ENCODE results near the gene NT5DC2.

NT5DC2 gene

DNA sequence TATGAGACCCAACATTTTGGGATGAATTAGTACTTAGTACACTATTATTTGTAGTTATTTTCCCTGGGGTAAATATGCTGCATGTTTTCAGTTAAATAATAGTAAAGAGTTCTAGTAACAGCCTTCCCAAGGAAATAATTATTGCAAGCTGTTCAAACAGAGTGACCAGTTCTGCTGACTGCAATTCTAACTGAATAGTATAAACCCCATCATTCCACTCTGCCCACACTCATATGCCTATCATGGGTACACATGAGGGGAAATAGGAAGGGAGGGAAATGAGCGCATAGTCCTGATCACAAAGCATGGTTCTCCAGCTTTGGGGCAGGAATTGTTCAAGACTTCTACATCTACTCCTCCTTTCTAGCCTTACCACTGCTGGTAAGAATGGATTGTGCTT lies 21.4 kb upstream of the NT5DC2 start:
- Histone ChIP-seq H3K9ac (ENCODE audit: low read depth, low read length, poor library complexity, severe bottlenecking) (no peak overlapping the region), H3K27me3 (ENCODE audit: insufficient read depth, low read length, poor library complexity, severe bottlenecking) (no peaks in the 10 kb centered on the region), H3F3A (ENCODE audit: low read depth) (no peaks in the 10 kb centered on the region), H3K4me1 (ENCODE audit: insufficient read depth, low read length, poor library complexity, severe bottlenecking) (no peaks in the 10 kb centered on the region), H3K9me3 (ENCODE audit: insufficient read depth, low read depth, low read length) (no peaks in the 10 kb centered on the region), H3K4me3 (ENCODE audit: low read length, poor library complexity, severe bottlenecking) (no peak overlapping the region), H3K9me2 (replicated peaks; ENCODE audit: low read depth, low read length) (no peaks in the 10 kb centered on the region), H3K4me2 (ENCODE audit: low read depth, low read length, poor library complexity, severe bottlenecking) (no peak overlapping the region), H3K36me3 (ENCODE audit: insufficient read depth, low read length) (peaks cover 80% of the 10 kb centered on the region; the same call in 1 of the 2 replicates), H2AFZ (ENCODE audit: low read length) (no peak overlapping the region), H4K20me1 (ENCODE audit: insufficient read depth, low read length, poor library complexity, severe bottlenecking) (no peaks in the 10 kb centered on the region), H3K79me2 (ENCODE audit: insufficient read depth, low read length) (no peaks in the 10 kb centered on the region)
- TF ChIP-seq CTCF (conservative IDR thresholded peaks at IDR 0.05; ENCODE audit: low read length) = no peak
- no peak for TF ChIP-seq EZH2phosphoT487 (IDR thresholded peaks at IDR 0.05; ENCODE audit: borderline replicate concordance)

- no peaks in the 10 kb centered on the region for H3K4me1 ChIP-seq (ENCODE audit: insufficient read depth, low read length, poor library complexity, severe bottlenecking)
- H3K4me3 ChIP-seq (ENCODE audit: low read length, poor library complexity, severe bottlenecking) = no peak overlapping the region
- H3K9me3 ChIP-seq (ENCODE audit: insufficient read depth, low read depth, low read length) = no peaks in the 10 kb centered on the region
- H3K4me2 ChIP-seq (ENCODE audit: low read depth, low read length, poor library complexity, severe bottlenecking) = no peak overlapping the region
- H4K20me1 ChIP-seq (ENCODE audit: insufficient read depth, low read length, poor library complexity, severe bottlenecking) = no peaks in the 10 kb centered on the region
- peaks cover 77% of the 10 kb centered on the region; the same call in 1 of the 2 replicates for H3K36me3 ChIP-seq (ENCODE audit: insufficient read depth, low read length)
- no peak overlapping the region for H2AFZ ChIP-seq (ENCODE audit: low read length)
- H3K79me2 ChIP-seq (ENCODE audit: insufficient read depth, low read length) = no peaks in the 10 kb centered on the region
- no peak overlapping the region for H3K9ac ChIP-seq (ENCODE audit: low read depth, low read length, poor library complexity, severe bottlenecking)
- H3K27me3 ChIP-seq (ENCODE audit: insufficient read depth, low read length, poor library complexity, severe bottlenecking) = no peaks in the 10 kb centered on the region
- H3F3A ChIP-seq (ENCODE audit: low read depth) = no peaks in the 10 kb centered on the region
- no peak for TF ChIP-seq EZH2phosphoT487 (IDR thresholded peaks at IDR 0.05; ENCODE audit: borderline replicate concordance)
- TF ChIP-seq CTCF (conservative IDR thresholded peaks at IDR 0.05; ENCODE audit: low read length) = no peak
- no peaks in the 10 kb centered on the region for H3K9me2 ChIP-seq (replicated peaks; ENCODE audit: low read depth, low read length)
Observed at GRCh38 chr3:52554026-52554755, 20.5 kb upstream of the NT5DC2 start.

DNA sequence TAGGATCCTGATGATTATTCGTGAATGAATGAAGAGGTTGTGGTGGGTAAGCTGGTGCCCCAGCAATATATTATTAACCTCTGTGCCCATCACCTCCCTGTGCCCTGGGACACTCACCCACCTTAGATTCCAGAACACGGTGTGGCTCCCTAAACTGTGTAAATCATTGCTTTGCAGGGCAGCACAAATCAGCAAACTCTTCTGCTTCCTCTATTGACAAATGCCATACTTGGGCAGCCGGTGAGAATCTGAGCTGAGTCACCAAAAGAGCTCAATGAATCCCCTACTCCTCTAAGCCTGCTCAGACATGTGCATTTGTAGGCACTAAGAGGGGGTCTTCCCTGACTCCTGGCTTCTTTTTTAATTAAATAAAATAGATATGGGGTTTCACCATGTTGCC lies 18.4 kb upstream of the NT5DC2 start:
- Histone ChIP-seq H3K4me2 (ENCODE audit: low read depth, low read length, poor library complexity, severe bottlenecking) (no peak overlapping the region), H3K4me3 (ENCODE audit: low read length, poor library complexity, severe bottlenecking) (no peak overlapping the region), H2AFZ (ENCODE audit: low read length) (no peak overlapping the region), H3K79me2 (ENCODE audit: insufficient read depth, low read length) (no peaks in the 10 kb centered on the region), H3K36me3 (ENCODE audit: insufficient read depth, low read length) (peaks cover 74% of the 10 kb centered on the region; the same call in 1 of the 2 replicates), H3K4me1 (ENCODE audit: insufficient read depth, low read length, poor library complexity, severe bottlenecking) (no peaks in the 10 kb centered on the region), H3K9me2 (replicated peaks; ENCODE audit: low read depth, low read length) (no peaks in the 10 kb centered on the region), H4K20me1 (ENCODE audit: insufficient read depth, low read length, poor library complexity, severe bottlenecking) (no peaks in the 10 kb centered on the region), H3K27me3 (ENCODE audit: insufficient read depth, low read length, poor library complexity, severe bottlenecking) (no peaks in the 10 kb centered on the region), H3F3A (ENCODE audit: low read depth) (peaks cover 3% of the 10 kb centered on the region; the same call in 1 of the 2 replicates), H3K9ac (ENCODE audit: low read depth, low read length, poor library complexity, severe bottlenecking) (no peak overlapping the region), H3K9me3 (ENCODE audit: insufficient read depth, low read depth, low read length) (no peaks in the 10 kb centered on the region)
- TF ChIP-seq EZH2phosphoT487 (IDR thresholded peaks at IDR 0.05; ENCODE audit: borderline replicate concordance) (no peak), CTCF (conservative IDR thresholded peaks at IDR 0.05; ENCODE audit: low read length) (no peak)

Measured in Loucy (cell line).